GM12878 (cell line): Measurements from ENCODE around the gene PLPP3. TPM values are rescaled to one million over a fixed set of nuclear protein-coding genes. Genes with fewer than 3 reads are reported as not detected.

Experiments
- ATAC-seq: fragments of 200-7000 bp; cut with Tn5 transposase; 3 replicates; pipeline ENCODE4 v1.9.1; 2020; ENCODE audit warnings: mild to moderate bottlenecking, moderate library complexity
- BruUV-seq: library from RNA; stranded (reverse); fragments of 400-500 nt; replicated peaks from 2 replicates; lab custom pipeline; 2021; lab: Mats Ljungman, UMichigan
- CTCF ChIA-PET: fragments of 300-600 bp; sonication (Branson Sonifier 250); formaldehyde crosslinking; extraction: SDS; loops from one replicate; lab custom pipeline; 2021; ENCODE audit warnings: inconsistent platforms; lab: Yijun Ruan, JAX
- POLR2A ChIA-PET: fragments of 350-600 bp; formaldehyde crosslinking; extraction: SDS; loops from one replicate; lab custom pipeline; 2021; ENCODE audit warnings: inconsistent platforms; lab: Charles Lee
- RAD21 ChIA-PET: fragments of 300-600 bp; sonication (Branson Sonifier 250); formaldehyde crosslinking; loops from one replicate; lab custom pipeline; 2023; ENCODE audit warnings: antibody characterized with exemption; ENCODE audit not compliant: unreplicated experiment; lab: Charles Lee
- SMC1A ChIA-PET: fragments of 300-600 bp; sonication (Branson Sonifier 250); formaldehyde crosslinking; loops from one replicate; lab custom pipeline; 2023; ENCODE audit not compliant: unreplicated experiment, uncharacterized antibody; lab: Charles Lee
- DNase-seq: peaks from one replicate; pipeline ENCODE4 v3.0.0-alpha.2; 2011; ENCODE audit warnings: low read depth, low spot score
- FAIRE-seq: peaks from 3 replicates; lab custom pipeline; 2011; peaks lifted over from hg19 to GRCh38; lab: Jason Lieb, UNC
- H2AFZ ChIP-seq: 2 replicates; pipeline ENCODE4 v1.6.0; 2011; ENCODE audit warnings: low read depth, low read length, control low read depth; ENCODE audit not compliant: control insufficient read depth
- H3K27ac ChIP-seq: 2 replicates; pipeline ENCODE4 v1.5.1; 2011; ENCODE audit warnings: control low read depth; ENCODE audit not compliant: control insufficient read depth, insufficient read depth
- H3K27me3 ChIP-seq, 2 experiments: replicated peaks in 1 of 2; 2 replicates each; pipeline versions ENCODE4 v1.6.0 to v1.6.1; 2011; ENCODE audit warnings: low read length in 1 of 2; ENCODE audit not compliant: control insufficient read depth in 2 of 2, insufficient read depth in 2 of 2
- H3K36me3 ChIP-seq, 2 experiments: 2 replicates each; pipeline ENCODE4 v1.5.1; 2011; ENCODE audit warnings: low read length in 1 of 2; ENCODE audit not compliant: control insufficient read depth in 2 of 2, insufficient read depth in 2 of 2
- H3K4me1 ChIP-seq: 2 replicates; pipeline ENCODE4 v1.6.1; 2011; ENCODE audit warnings: mild to moderate bottlenecking, low read length, moderate library complexity, mixed read lengths; ENCODE audit not compliant: control insufficient read depth, insufficient read depth
- H3K4me2 ChIP-seq: 2 replicates; pipeline ENCODE4 v1.6.0; 2011; ENCODE audit warnings: control low read depth; ENCODE audit not compliant: control insufficient read depth, insufficient read depth
- H3K4me3 ChIP-seq: fragments of 200-600 bp; sonication (generic); 2 replicates; pipeline ENCODE4 v1.5.1; 2016
- H3K79me2 ChIP-seq: 2 replicates; pipeline ENCODE4 v1.6.0; 2011; ENCODE audit warnings: low read length; ENCODE audit not compliant: control insufficient read depth, insufficient read depth
- H3K9ac ChIP-seq: 2 replicates; pipeline ENCODE4 v1.8.0; 2011; ENCODE audit warnings: low read length, control low read depth, mixed read lengths; ENCODE audit not compliant: control insufficient read depth, insufficient read depth
- H3K9me3 ChIP-seq: replicated peaks from 3 replicates; pipeline ENCODE4 v1.5.1; 2011; ENCODE audit warnings: mild to moderate bottlenecking, low read length; ENCODE audit not compliant: control insufficient read depth, insufficient read depth
- H4K20me1 ChIP-seq: 2 replicates; pipeline ENCODE4 v1.6.0; 2011; ENCODE audit not compliant: control insufficient read depth, insufficient read depth
- BHLHE40 ChIP-seq, 2 experiments: fragments of 450-650 bp in 1 of 2; IDR thresholded peaks; 2 replicates each; pipeline ENCODE4 v1.6.1; 2011 to 2017; ENCODE audit warnings: low read depth in 2 of 2, borderline replicate concordance in 1 of 2, improper control_type of control experiment in 1 of 2, low read length in 1 of 2, mild to moderate bottlenecking in 1 of 2
- IKZF2 ChIP-seq, 2 experiments: fragments of 450-650 bp; IDR thresholded peaks; 2 replicates each; pipeline ENCODE4 v1.6.1; 2017; ENCODE audit warnings: mild to moderate bottlenecking in 2 of 2, moderate library complexity in 2 of 2
- MEF2B ChIP-seq: fragments of 450-650 bp; IDR thresholded peaks from 2 replicates; pipeline ENCODE4 v1.6.1; 2018; ENCODE audit warnings: mild to moderate bottlenecking, moderate library complexity; ENCODE audit not compliant: partially characterized antibody, poor library complexity, severe bottlenecking
- MXI1 ChIP-seq: fragments of 150-350 bp; IDR thresholded peaks from 2 replicates; pipeline ENCODE4 v1.6.1; 2011; ENCODE audit warnings: low read depth, mild to moderate bottlenecking, inconsistent platforms, low read length, improper control_type of control experiment
- MYB ChIP-seq: fragments of 150-350 bp; IDR thresholded peaks from 2 replicates; pipeline ENCODE4 v1.6.1; 2014; ENCODE audit warnings: mild to moderate bottlenecking, low read depth, low read length, borderline replicate concordance
- RELA ChIP-seq: fragments of 450-650 bp; IDR thresholded peaks from 2 replicates; pipeline ENCODE4 v1.8.0; 2014; ENCODE audit warnings: borderline replicate concordance; ENCODE audit not compliant: partially characterized antibody
- SP1 ChIP-seq: IDR thresholded peaks from one replicate; pipeline ENCODE4 v1.6.1; 2011; ENCODE audit warnings: low read depth, low read length
- SPI1 ChIP-seq: IDR thresholded peaks from 2 replicates; pipeline ENCODE4 v1.6.1; 2011; ENCODE audit warnings: low read depth, mild to moderate bottlenecking, low read length, moderate library complexity, borderline replicate concordance; ENCODE audit not compliant: insufficient read depth
- ZNF207 ChIP-seq: fragments of 450-650 bp; IDR thresholded peaks from 2 replicates; pipeline ENCODE4 v1.6.1; 2014; ENCODE audit warnings: antibody characterized with exemption, mild to moderate bottlenecking, borderline replicate concordance
- ZNF622 ChIP-seq: fragments of 450-650 bp; IDR thresholded peaks from 2 replicates; pipeline ENCODE4 v1.6.1; 2017; ENCODE audit warnings: mild to moderate bottlenecking, inconsistent platforms
- ZZZ3 ChIP-seq: IDR thresholded peaks from 2 replicates; pipeline ENCODE4 v1.6.1; 2011; ENCODE audit warnings: low read depth; ENCODE audit not compliant: control insufficient read depth, insufficient read length
- WGBS: methylation state at CpG from one replicate; pipeline ENCODE4 v1.1.6; 2016; ENCODE audit warnings: low lambda C conversion rate; ENCODE audit not compliant: insufficient replicate concordance, insufficient coverage; ENCODE audit errors: missing lambda C conversion rate; 5-methylcytosine and 5-hydroxymethylcytosine counted together
- in situ Hi-C: fragments of 300-500 bp; cut with MboI; formaldehyde crosslinking; loops from 9 replicates; pipeline ENCODE4 v1.14.3; 2018; ENCODE audit warnings: mixed read lengths
- intact Hi-C: fragments of 100-400 bp; cut with micrococcal nuclease; formaldehyde crosslinking; loops from one replicate; pipeline ENCODE4 v1.14.2; 2022; ENCODE audit not compliant: unreplicated experiment
- polyA plus RNA-seq, 11 experiments: library from polyadenylated mRNA; depleted of rRNA in 4 of 11; unstranded in 6 of 11; stranded (reverse) in 5 of 11; fragments of >200 nt; fragmentation: Nextera tagmentation in 4 of 11; fragmentation: Illumina TruSeq in 1 of 11; extraction: Ambion mirVana in 4 of 11; extraction: Trizol in 1 of 11; gene quantifications; 1 replicate in 1 of 11; 2 replicates in 10 of 11; pipeline versions ENCODE4 v1.2.1 to v1.2.3, GENCODE V29; 2011 to 2016; ENCODE audit warnings: inconsistent platforms in 2 of 11, missing spikeins in 2 of 11, low read depth in 1 of 11
- total RNA-seq, 4 experiments: library from RNA; depleted of rRNA in 3 of 4; stranded (reverse); fragments of >200 nt in 3 of 4; fragmentation: Illumina TruSeq in 1 of 4; extraction: Trizol in 1 of 4; gene quantifications; 2 replicates each; pipeline versions ENCODE4 v1.2.1 to v1.2.3, GENCODE V29; 2013 to 2021

Gene PLPP3
- total and polyA plus RNA-seq, 10 of the 15 experiments (the other 5 are each of a cell fraction or from before 2014, with no cell fraction given), result 6.4 to 26.8 (median 9.5) TPM

DNA sequence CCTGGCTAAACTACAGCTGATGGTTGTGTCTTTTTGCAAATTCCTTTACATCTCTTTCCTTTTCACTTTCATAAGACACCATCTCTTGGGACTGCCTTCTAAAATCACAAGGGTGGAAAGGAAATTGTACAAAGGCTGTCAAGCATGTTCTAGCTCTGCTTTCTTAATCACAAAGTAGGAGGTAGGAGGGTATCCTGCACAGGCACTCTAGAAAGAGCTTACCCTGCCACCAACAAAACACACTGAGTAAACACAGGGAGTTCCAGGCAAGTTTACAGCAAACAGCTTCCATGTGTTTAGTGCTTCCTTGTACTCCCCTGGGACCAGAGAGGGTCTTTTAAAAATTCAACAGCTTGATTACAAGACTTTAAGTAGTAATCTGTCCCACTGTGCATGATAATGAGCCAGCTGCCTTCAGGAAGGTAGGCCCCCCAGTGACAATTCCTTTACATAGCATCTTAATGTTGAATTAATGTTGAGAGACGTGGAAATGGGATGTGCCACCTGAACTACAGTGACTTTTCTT lies 2.4 kb downstream of the PLPP3 start (continued):
- TF ChIP-seq MEF2B, result peak; percentile 65
- no peak for TF ChIP-seq ZNF622
- no peak; a peak in 1 of 4 replicates for TF ChIP-seq BHLHE40 (IDR thresholded peaks at IDR 0.05; ENCODE audit: borderline replicate concordance in 1 of 2, low read depth in 2 of 2, low read length in 1 of 2)
- TF ChIP-seq RELA, result no peak
- TF ChIP-seq IKZF2 (IDR thresholded peaks at IDR 0.05), result peak in 1 of 2 experiments; percentile 11; a peak in 1 of 4 replicates
- TF ChIP-seq MYB, result no peak
- no peak for TF ChIP-seq MXI1
- no peak for TF ChIP-seq ZNF207

DNA sequence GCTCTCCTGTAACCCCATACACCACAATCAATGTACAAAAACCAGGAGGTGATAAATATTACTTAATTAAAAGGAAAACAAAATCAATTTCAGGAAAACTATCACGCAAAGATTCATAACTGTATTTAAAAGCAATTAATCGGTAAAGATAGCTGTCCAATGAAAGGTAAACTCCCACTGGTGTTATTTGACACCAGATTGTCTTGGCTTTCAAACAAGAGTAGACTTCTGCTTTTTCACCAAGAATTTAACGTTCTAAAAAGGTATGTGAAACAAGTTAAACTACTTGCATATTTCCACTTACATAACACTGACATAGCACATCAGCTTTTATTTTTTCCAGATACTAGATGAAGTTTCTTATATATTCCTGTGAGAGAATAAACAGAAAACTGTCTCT lies 3.5 kb downstream of the PLPP3 start:
- peaks cover 0 to 14% of the 10 kb centered on the region in 2 experiments; a peak in 2 of 4 replicates for H3K27me3 ChIP-seq
- RAD21 ChIA-PET, result interaction anchor here (0.8 to 14.0 kb wide), 24 partner anchors 8 to 690 kb away, joined by 3 to 381 read pairs (median 6); no protein-coding TSS in a partner anchor
- WGBS, result 3% methylated on average over 3 of the region's 3 CpGs
- no peak overlapping the region for H3K27ac ChIP-seq
- no peaks in the 10 kb centered on the region for H3K79me2 ChIP-seq
- DNase-seq (no peak), ATAC-seq (peak; percentile 9; the same call in 2 of the 3 replicates), FAIRE-seq (no peak)
- no peak overlapping the region for H3K4me3 ChIP-seq
- CTCF ChIA-PET, result interaction anchor here (0.6 to 15.6 kb wide), 21 partner anchors 9 to 1097 kb away, joined by 3 to 257 read pairs (median 11); no protein-coding TSS in a partner anchor
- no peaks in the 10 kb centered on the region for H3K36me3 ChIP-seq
- no peaks in the 10 kb centered on the region for H4K20me1 ChIP-seq
- POLR2A ChIA-PET, result interaction anchor here (0.5 to 11.8 kb wide), 12 partner anchors 14 to 244 kb away, joined by 3 to 195 read pairs (median 4); no protein-coding TSS in a partner anchor
- SMC1A ChIA-PET, result interaction anchor here (0.7 to 19.1 kb wide), 44 partner anchors 9 to 1291 kb away, joined by 3 to 439 read pairs (median 6); no protein-coding TSS in a partner anchor
- intact Hi-C loops, result loop anchor here (5.0 kb wide), 2 partner anchors 444 to 529 kb away; no protein-coding TSS in a partner anchor
- no peaks in the 10 kb centered on the region for H3K4me1 ChIP-seq
- no peak overlapping the region for H3K9ac ChIP-seq
- no TSS peak for BruUV-seq
- H3K4me2 ChIP-seq, result no peak overlapping the region
- no peaks in the 10 kb centered on the region for H3K9me3 ChIP-seq
- no peak overlapping the region for H2AFZ ChIP-seq
- in situ Hi-C loops, result loop anchor here (5.0 kb wide), 1 partner anchor 244 kb away; no protein-coding TSS in a partner anchor
- no peak for TF ChIP-seq SP1
- TF ChIP-seq SPI1, result peak; percentile 60; the same call in 1 of the 2 replicates
- no peak for TF ChIP-seq ZZZ3
- TF ChIP-seq, all 136 proteins: peak for 1
